Inferior parietal cortex (tissue), 1 donor: ENCODE measurements around the gene CDH23.

Source experiments
- DNase-seq: peaks from one replicate; pipeline ENCODE4 v3.0.0-alpha.2; 2016; ENCODE audit errors: extremely low spot score

The CDH23 gene

GRCh38 chr10:71755179-71755879 lies 358.6 kb downstream of the CDH23 start:
- no peak for DNase-seq

DNA sequence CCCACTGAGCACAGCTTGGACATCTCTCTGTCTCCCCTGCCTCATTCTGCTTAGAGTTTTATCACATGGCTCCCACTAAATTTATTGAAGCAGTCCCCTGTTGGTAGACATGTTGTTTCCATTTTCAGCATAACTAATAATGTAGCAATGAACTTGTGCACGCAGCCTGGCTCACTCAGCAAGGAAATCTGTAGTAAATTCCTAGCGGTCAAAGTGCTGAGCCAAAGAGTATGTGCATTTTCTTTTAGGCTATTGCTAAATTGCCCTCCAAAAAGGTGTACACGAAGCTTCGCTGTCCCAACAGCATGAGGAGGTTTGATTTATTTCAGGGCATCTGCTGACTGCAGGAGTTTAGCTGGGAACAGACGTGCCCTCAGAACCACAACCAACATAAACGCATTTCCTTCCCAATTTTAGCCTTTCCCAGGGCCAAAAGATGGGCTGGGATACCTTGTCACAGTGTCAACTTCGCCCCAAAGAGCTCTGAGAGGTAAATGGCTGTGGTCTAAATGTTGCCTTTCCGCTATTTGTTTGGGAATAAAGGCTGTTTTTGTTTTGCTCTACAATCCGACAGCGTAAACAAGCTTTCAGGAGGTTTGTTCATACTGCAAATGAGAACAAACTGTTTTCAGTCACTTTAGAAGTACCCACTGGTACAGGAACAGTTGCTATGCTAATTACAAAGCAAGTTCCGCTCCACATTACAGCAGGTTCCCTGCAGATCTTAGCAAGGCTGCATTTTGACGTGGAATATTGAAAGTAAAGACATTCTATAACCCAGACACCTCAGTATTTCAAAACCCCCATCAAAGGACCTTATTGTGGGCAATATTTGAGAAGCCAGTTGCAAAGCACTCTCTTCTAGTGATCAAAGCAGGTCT lies 359.8 kb downstream of the CDH23 start:
- DNase-seq, result no peak

DNA sequence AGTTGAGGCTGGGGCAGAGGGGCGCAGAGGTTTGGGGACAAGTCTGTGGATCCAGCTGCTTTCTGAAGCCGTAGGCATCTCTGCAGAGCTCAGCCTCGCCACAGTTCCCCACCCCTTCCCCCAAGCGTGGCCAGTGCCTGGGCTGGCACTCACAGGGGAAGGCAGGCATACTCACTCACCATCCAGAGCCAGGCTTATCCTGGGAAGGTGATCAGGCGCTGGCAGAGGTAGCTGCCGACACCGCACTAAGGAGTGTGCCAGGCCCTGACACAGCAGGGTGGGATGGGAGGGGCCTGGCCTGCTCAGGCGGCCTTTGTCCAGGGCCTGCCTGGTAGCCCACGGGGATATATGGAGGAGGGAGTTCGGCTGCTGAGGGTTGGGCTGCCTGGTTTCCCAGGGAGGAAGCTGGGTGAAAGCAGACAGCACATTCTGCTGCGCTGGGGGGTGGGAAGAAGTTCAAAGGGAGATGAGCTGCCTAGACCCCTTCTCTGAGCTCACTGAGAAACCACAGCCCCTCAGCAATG lies 360.7 kb downstream of the CDH23 start:
- DNase-seq, result no peak

DNA sequence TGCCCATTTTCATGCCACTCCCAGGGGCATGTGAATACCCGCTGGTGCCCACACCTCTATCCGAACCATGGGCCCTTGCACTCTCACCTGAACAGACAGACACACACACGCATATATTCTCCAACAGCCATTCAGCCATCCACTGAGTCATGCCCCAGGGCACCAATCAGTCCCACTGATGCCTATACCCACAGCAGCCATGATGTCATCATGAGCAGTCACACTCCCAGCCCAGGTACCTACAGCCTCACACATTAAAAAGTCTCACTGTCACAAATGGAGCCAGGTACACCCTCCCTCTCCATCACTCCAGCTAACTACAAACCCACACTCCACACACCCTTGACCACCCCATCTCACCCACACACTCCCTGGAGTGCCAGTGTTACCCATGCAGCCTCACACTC lies 364.4 kb downstream of the CDH23 start:
- DNase-seq, result no peak

- DNase-seq, result no peak
These were observed 364.9 kb downstream of the CDH23 start for GRCh38 chr10:71761541-71762113.

GRCh38 chr10:71762324-71762723 lies 365.6 kb downstream of the CDH23 start:
- DNase-seq, result no peak

GRCh38 chr10:71763352-71764127 lies 366.8 kb downstream of the CDH23 start:
- DNase-seq, result no peak

DNA sequence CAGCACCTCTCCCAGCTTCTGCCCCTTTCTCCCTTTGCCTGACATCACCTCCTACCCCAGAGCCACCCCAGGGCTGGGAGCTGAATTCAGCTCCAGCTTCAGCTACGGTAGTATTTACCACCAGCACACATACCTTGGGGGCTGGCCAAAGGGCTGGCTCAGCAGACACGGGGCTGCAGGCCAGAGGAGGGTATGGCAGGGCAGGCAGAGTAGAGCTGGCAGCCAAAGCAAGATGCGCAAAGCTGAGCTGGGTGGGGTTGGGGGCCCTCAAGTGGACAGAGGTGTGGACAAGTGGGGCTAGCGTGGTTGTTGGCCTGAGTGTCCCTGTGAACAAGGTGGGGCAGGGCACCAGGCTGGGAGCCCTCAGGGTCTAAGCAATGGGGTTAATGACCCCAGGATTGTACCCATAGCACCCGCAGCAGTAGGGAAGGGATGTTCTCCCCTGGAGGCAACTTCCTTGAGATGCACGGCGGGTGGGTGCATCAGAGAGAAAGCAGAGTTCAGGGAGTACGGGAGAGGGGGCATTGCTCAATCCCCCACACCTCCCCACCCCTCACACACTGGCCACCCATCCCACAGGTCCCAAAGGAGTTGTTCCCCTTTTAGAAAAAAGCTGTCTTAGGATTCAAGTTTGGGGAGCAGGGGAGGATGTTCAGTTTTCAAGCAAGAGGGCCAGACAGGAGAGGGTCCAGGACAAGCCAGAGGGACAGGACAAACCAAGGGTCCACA lies 368.6 kb downstream of the CDH23 start:
- no peak for DNase-seq

DNA sequence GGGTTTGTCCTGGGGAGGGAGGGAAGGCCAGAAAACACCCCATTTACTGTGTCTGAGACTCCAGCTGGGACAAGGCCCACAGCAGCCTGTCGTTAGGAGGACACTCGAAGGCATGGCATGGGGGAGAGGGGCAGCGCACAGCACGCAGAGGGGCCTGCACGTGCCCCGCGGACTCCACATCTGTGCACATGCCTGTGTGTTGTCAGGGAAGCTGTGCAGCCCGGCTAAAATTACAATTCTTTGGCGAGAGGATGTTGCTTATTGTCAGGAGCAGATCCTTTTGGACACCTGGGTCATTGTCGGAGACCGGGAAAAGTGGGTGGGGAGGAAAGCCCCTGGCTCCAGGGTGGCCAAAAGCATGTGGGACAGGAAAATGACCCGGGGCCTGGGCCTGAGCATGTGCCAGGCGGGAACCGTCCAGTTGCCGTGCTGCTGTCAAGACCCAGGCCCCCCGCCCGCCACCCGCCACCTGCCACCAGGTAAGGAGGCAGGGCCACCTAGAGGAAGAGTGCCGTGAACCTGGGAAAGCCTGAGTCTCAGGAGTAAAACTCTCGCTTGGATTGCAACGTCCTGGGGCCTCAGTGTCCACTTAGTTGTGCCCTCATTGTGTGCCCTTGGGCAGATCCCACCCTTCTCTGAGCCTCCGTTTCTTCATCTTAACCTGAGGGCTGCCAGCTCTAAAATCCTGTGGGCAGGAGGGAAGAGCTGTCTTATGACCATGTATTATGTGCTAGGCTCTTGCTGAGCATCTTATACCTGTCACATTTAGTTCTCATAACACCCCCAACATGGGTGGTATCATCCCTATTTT lies 369.4 kb downstream of the CDH23 start:
- no peak for DNase-seq

DNA sequence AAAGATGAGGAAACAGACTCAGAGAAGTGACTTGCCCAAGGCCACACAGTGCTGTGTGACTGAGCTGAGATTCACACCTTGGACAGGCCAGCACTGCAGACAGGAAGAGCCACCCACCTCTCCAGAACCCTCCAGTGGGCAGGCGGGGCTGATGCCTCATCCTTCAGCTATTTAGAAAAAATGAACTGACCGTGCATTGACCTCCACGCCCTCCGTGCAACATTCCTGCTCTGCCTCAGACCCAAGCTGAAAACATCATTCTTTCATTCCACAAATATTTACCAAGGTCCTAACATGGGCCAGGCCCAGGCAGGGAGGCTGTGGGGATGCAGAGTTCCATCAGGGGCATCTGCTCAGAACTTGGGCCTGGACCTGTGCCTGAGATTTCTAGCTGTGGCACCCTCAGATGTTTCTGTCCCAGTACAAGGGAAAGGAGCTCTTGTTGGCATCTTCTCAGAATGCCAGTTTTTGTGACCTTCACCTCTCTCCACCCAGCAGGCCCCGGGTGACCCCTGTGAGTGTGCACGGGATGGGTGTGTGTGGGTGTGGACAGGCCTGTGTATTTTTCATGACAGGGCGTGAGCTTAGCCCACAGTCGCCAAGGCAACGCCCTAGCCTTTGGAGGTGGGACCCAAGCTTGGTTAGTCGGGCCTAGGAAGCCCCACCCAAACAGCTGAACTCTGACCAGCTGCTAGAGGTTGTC lies 370.1 kb downstream of the CDH23 start:
- DNase-seq, result no peak

DNA sequence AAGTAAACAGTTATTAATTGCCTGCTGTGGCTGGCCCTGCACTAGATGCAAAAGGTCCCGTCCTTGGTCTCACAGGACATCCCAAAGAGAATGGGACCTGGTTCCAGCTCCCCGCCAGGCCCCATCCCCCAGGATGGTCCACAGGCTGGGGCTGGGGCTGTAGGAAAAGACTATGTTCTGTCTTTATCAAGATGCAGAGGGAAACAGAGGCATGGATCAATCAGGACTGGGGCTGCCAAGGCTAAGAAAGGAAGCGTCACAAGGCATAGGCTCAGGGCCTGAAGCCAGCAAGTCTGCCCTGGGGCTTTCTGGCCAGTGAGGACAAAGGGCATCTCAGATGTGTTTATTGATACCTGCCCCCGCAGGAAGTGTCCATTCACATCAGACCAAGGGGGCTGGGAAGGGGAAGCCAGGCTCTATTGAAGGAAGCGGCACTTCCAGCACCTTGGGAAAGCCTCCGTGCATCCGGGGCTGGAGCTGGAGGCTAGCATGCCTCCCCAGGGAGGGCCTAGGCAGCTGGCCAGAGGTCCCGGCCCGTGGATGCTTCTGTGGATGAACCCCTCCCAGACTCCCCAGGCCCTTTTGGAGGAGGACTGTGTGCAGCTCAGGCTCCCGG lies 370.8 kb downstream of the CDH23 start:
- no peak for DNase-seq

GRCh38 chr10:71769279-71769823 lies 372.6 kb downstream of the CDH23 start:
- DNase-seq, result no peak

GRCh38 chr10:71770255-71770654 lies 373.5 kb downstream of the CDH23 start:
- no peak for DNase-seq

- DNase-seq, result no peak
These were observed 374.1 kb downstream of the CDH23 start for GRCh38 chr10:71770789-71771188.

GRCh38 chr10:71771204-71771603 lies 374.5 kb downstream of the CDH23 start:
- DNase-seq, result no peak

DNA sequence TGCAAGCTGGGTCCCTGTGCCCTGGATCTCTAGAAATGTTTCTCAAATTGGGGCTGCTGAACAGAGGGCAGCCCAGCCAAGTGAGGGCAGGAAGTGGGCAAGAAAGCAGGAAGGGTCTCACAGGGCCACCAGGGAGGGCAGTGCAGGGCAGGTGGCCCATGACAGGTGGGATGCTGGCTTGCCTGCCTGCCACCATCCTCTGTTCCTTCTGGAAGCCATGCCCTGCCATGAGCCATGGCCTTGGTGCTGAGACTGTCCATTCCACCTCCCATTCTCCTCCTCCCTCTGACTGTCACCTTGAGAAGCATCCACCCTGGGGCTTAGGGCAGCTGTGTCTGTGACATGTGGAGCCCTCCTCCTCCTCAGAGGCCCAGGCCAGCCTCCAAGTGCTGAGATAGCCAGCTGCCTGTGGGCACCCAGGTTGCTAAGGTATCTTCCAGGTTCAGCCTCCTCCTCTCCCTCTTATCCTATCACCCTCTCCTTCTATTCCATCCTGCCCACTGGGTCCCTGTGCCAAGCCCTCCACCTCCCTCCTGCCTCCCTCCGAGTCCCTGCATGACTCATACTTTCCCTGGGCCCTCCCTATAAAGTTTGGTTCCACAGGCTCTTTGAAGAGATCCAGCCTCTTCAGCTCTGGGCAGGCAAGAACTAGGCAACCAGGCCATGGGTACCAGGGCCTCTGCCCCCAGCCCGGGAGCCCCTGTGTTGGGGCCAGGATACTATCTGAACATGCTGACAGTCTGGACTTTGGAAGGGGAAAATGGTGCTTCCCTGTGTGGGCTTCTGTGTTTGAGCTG lies 375.3 kb downstream of the CDH23 start:
- DNase-seq, result no peak

DNA sequence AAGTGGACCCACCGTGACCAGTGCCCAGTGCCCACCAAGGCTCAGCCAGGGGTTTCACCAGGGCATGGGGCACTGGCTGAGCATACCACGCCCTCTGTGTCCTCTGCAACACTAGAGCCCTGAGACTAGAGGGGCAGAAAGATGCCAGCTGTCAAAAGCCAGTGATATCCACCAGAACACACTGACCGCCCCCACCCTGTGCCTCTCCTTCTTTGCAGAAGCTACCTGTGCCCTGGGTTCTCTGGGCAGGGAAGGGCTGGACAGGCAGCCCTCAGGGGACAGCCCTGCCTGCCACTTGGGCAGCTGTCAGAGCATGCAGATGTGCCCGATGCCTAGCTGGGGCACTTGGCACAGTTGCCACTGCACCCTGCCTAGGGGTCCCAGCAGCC lies 376.1 kb downstream of the CDH23 start:
- DNase-seq, result no peak
